HepG2 (cell line): ENCODE measurements around the gene ADH1B. TPM values are rescaled to one million over a fixed set of nuclear protein-coding genes. Genes with fewer than 3 reads are reported as not detected.

Experiments
- ATAC-seq: fragments of 200-7000 bp; cut with Tn5 transposase; 3 replicates; pipeline ENCODE4 v1.9.1; 2020; ENCODE audit warnings: mild to moderate bottlenecking, moderate library complexity
- BruUV-seq: library from RNA; stranded (reverse); fragments of 400-500 nt; replicated peaks from 2 replicates; lab custom pipeline; 2021; lab: Mats Ljungman, UMichigan
- CTCF ChIA-PET: fragments of 300-600 bp; formaldehyde crosslinking; extraction: SDS; loops from one replicate; lab custom pipeline; 2021; ENCODE audit warnings: low total read pairs, inconsistent platforms, low intra/inter-chr PET ratio; lab: Yijun Ruan, JAX
- POLR2A ChIA-PET: fragments of 350-600 bp; sonication (Branson Sonifier 250); formaldehyde crosslinking; loops from one replicate; lab custom pipeline; 2020; ENCODE audit warnings: antibody characterized with exemption, inconsistent platforms; lab: Yijun Ruan, JAX
- DNase-seq: peaks from one replicate; pipeline ENCODE4 v3.0.0-alpha.2; 2015; ENCODE audit warnings: low spot score
- FAIRE-seq: peaks from 3 replicates; lab custom pipeline; 2011; peaks lifted over from hg19 to GRCh38; lab: Jason Lieb, UNC
- H2AFZ ChIP-seq: one replicate; pipeline ENCODE4 v1.6.1; 2011; ENCODE audit warnings: low read length, inconsistent platforms
- H3K27ac ChIP-seq: fragments of 300-600 bp; 3 replicates; pipeline ENCODE4 v1.8.0; 2011; ENCODE audit warnings: mixed run types, mild to moderate bottlenecking, mixed read lengths, low read length, inconsistent platforms; ENCODE audit not compliant: insufficient read depth; ENCODE audit errors: extremely low read length
- H3K27me3 ChIP-seq, 2 experiments: fragments of 200-600 bp in 1 of 2; 2 replicates in 1 of 2; 3 replicates in 1 of 2; pipeline versions ENCODE4 v1.6.0 to v1.8.0; 2011; ENCODE audit warnings: low read length in 2 of 2, mild to moderate bottlenecking in 2 of 2, moderate library complexity in 2 of 2, inconsistent platforms in 1 of 2; ENCODE audit not compliant: insufficient read depth in 2 of 2, control insufficient read depth in 1 of 2
- H3K36me3 ChIP-seq, 2 experiments: fragments of 200-600 bp in 1 of 2; replicated peaks in 1 of 2; 2 replicates in 1 of 2; 3 replicates in 1 of 2; pipeline versions ENCODE4 v1.5.1 to v1.8.0; 2011; ENCODE audit warnings: low read length in 2 of 2, inconsistent platforms in 1 of 2; ENCODE audit not compliant: insufficient read depth in 2 of 2, control insufficient read depth in 1 of 2
- H3K4me1 ChIP-seq: 2 replicates; pipeline ENCODE4 v1.5.1; 2012; ENCODE audit warnings: low read length, inconsistent platforms; ENCODE audit not compliant: insufficient read depth
- H3K4me2 ChIP-seq: 2 replicates; pipeline ENCODE4 v1.6.0; 2011; ENCODE audit warnings: low read depth, low read length, inconsistent platforms
- H3K4me3 ChIP-seq, 3 experiments: fragments of 200-600 bp in 1 of 3; sonication (generic), shearing (Covaris generic) in 1 of 3; replicated peaks in 1 of 3; 2 replicates each; pipeline ENCODE4 v1.5.1; 2011 to 2016; ENCODE audit warnings: low read length in 3 of 3, inconsistent platforms in 2 of 3, low read depth in 2 of 3, mild to moderate bottlenecking in 2 of 3, control low read depth in 1 of 3, mixed read lengths in 1 of 3; ENCODE audit not compliant: insufficient read depth in 1 of 3
- H3K79me2 ChIP-seq: one replicate; pipeline ENCODE4 v1.6.1; 2011; ENCODE audit warnings: low read length, inconsistent platforms; ENCODE audit not compliant: insufficient read depth
- H3K9ac ChIP-seq: 2 replicates; pipeline ENCODE4 v1.6.0; 2011; ENCODE audit warnings: mild to moderate bottlenecking, low read depth, low read length, inconsistent platforms; ENCODE audit not compliant: insufficient read depth
- H3K9me3 ChIP-seq: 2 replicates; pipeline ENCODE4 v1.5.1; 2012; ENCODE audit warnings: mild to moderate bottlenecking, low read length
- H4K20me1 ChIP-seq: 2 replicates; pipeline ENCODE4 v1.6.0; 2011; ENCODE audit warnings: inconsistent platforms, mild to moderate bottlenecking, low read length, moderate library complexity; ENCODE audit not compliant: insufficient read depth
- AGO2 ChIP-seq: fragments of 200-400 bp; formaldehyde crosslinking; optimal IDR thresholded peaks from 2 replicates; pipeline ENCODE3; 2017; ENCODE audit warnings: mild to moderate bottlenecking, low read depth, low read length, moderate library complexity
- FOXJ3 ChIP-seq: sonication (generic); formaldehyde crosslinking; IDR thresholded peaks from 2 replicates; pipeline ENCODE4 v1.4.0; 2020; ENCODE audit warnings: missing genetic modification reagents, mild to moderate bottlenecking, borderline replicate concordance
- JARID2 ChIP-seq: sonication (generic); formaldehyde crosslinking; IDR thresholded peaks from 2 replicates; pipeline ENCODE4 v1.8.1; 2023; ENCODE audit warnings: missing genetic modification reagents, inconsistent platforms; ENCODE audit not compliant: insufficient replicate concordance
- NFATC3 ChIP-seq: sonication (generic); formaldehyde crosslinking; IDR thresholded peaks from 2 replicates; pipeline ENCODE4 v1.5.1; 2020; ENCODE audit warnings: mild to moderate bottlenecking, missing genetic modification reagents
- ZBTB10 ChIP-seq: sonication (generic); formaldehyde crosslinking; IDR thresholded peaks from 2 replicates; pipeline ENCODE4 v1.4.0; 2020; ENCODE audit warnings: missing genetic modification reagents, borderline replicate concordance
- ZBTB40 ChIP-seq, 2 experiments: fragments of 450-650 bp in 1 of 2; sonication (generic) in 1 of 2; formaldehyde crosslinking in 1 of 2; IDR thresholded peaks; 2 replicates each; pipeline versions ENCODE4 v1.6.1 to v1.8.0; 2016 to 2022; ENCODE audit warnings: antibody characterized with exemption in 1 of 2, mild to moderate bottlenecking in 1 of 2, missing genetic modification reagents in 1 of 2
- WGBS: methylation state at CpG from one replicate; pipeline ENCODE4 v1.1.6; 2017; ENCODE audit warnings: low lambda C conversion rate; 5-methylcytosine and 5-hydroxymethylcytosine counted together
- in situ Hi-C: cut with HindIII; loops from 2 replicates; pipeline ENCODE4 v1.10.0; 2017; ENCODE audit warnings: low pct_unique_long_range_greater_than_20kb; ENCODE audit not compliant: extremely low pct_ligation_motif_present
- intact Hi-C: fragments of 100-400 bp; cut with micrococcal nuclease; formaldehyde crosslinking; loops from one replicate; pipeline ENCODE4 v1.10.0; 2022; ENCODE audit not compliant: unreplicated experiment
- polyA plus RNA-seq, 8 experiments: library from polyadenylated mRNA; depleted of rRNA in 3 of 8; stranded (reverse) in 7 of 8; unstranded in 1 of 8; fragments of >200 nt; fragmentation: Illumina TruSeq in 4 of 8; extraction: Trizol in 4 of 8; gene quantifications; 2 replicates each; pipeline versions ENCODE4 v1.2.1 to v1.2.3, GENCODE V29; 2011 to 2016; ENCODE audit warnings: low read depth in 4 of 8, missing spikeins in 1 of 8, mixed read lengths in 1 of 8; ENCODE audit not compliant: insufficient read depth in 1 of 8
- total RNA-seq, 5 experiments: library from RNA; depleted of rRNA; stranded (reverse); fragments of >200 nt; fragmentation: Illumina TruSeq; extraction: Trizol; gene quantifications; 2 replicates each; pipeline ENCODE4 v1.2.3, GENCODE V29; 2016; ENCODE audit warnings: low read depth in 1 of 5

ADH1B gene
- total and polyA plus RNA-seq, 2 of the 13 experiments (the other 11 are each of a cell fraction or from before 2014, with no cell fraction given), result 0.05 to 0.40 TPM

GRCh38 chr4:99275885-99276284 is 45.3 kb downstream of the ADH1B start:
- Histone ChIP-seq H4K20me1 (no peaks in the 10 kb centered on the region), H3K27ac (no peak overlapping the region), H3K4me3 (no peak overlapping the region), H3K9ac (no peak overlapping the region), H3K79me2 (no peaks in the 10 kb centered on the region), H3K4me1 (no peaks in the 10 kb centered on the region), H3K27me3 (no peaks in the 10 kb centered on the region), H3K4me2 (no peak overlapping the region), H3K9me3 (no peaks in the 10 kb centered on the region), H3K36me3 (no peaks in the 10 kb centered on the region), H2AFZ (no peak overlapping the region)
- ChIA-PET CTCF (no interaction called here), POLR2A (no interaction called here)
- no TSS peak for BruUV-seq
- intact Hi-C loops, result no loop called here
- ATAC-seq (no peak), DNase-seq (no peak), FAIRE-seq (no peak)
- TF ChIP-seq JARID2 (CRISPR knock-in tag) (no peak), ZBTB40 (IDR thresholded peaks at IDR 0.05) (no peak), ZBTB40 (CRISPR knock-in tag; IDR thresholded peaks at IDR 0.05) (no peak), NFATC3 (no peak), AGO2 (no peak), ZBTB10 (CRISPR knock-in tag) (no peak), FOXJ3 (CRISPR knock-in tag) (no peak)
- in situ Hi-C loops, result no loop called here
- WGBS, result 68% methylated on average over 3 of the region's 3 CpGs
